NCI-H2107 treated with DMSO at 0.1 percent for 48 hours (cell line): ENCODE results near the gene CHKA.

Experiments used
- DNase-seq: peaks from one replicate; lab custom pipeline; 2025; ENCODE audit not compliant: unreplicated experiment; lab: John Stamatoyannopoulos, UW

CHKA gene

DNA sequence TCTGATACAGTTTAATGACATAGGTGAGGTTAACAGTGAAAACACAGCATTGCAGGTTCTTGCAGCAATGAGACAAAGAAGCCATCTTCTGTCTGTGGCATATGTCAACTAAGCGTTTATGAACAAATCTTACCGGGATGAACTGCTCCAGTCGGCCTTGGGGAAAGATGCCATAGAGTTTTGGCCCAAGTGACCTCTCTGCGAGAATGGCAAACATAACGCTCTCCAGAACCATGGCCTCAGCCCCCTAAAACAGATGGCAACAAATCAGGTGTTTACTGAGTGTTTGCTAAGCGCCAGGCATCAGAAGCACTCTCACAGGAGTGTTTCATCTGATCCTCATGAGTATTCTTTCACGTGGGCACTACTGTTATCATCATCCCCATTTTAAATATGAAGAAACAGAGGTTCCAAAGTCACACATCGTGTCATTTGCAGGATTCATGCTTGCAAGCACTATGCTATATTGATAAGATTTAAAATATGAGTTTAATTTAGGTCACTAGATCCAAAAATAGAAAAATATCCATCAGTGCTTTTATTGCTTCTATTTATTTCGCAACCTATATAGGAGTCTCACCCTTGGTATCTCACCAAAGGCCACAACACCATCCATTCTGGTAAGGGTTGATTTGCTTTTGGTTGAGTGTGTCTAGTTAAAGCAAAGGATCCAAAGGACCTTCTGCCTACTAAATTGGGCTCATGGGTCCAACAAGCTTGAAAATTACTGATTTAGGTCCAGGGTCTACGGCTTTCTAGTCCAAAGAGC is 46.4 kb downstream of the CHKA start:
- DNase-seq: no peak

DNA sequence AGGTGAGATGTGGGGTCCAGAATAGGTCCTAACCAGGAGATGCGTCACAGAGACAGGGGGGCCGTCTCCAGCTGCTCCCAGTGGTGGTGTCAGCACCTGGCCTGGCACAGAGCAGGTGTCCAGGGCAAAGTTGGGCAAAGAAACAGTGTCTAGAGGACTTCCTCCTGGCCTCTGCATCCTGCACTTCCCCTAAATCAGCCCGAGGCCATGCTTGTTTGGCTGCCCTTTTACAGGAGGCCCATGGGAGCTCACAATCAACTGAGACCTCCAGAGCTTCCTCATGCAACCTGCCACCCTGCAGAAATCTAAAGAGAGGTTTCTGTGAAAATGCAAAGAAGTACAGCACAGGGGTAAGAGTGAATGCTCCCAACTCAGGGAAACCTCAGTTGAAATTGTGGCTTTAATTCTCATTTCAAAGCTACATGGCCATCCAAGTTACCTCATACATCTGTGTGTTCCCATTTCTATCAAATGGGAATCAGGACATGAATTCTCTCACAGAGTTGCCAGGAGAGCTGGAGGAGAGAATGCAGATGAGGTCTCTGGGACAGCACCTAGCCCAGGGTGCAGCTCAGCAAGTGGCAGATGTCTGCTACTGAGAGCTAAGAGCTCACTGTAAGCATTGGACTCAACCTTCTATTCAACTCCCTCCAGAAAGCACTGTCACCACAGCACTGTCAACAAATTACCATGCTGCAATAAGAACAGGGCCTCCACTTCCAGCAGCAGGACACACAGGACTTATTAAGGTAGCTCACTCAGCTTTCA is 49.7 kb downstream of the CHKA start:
- DNase-seq: no peak

DNA sequence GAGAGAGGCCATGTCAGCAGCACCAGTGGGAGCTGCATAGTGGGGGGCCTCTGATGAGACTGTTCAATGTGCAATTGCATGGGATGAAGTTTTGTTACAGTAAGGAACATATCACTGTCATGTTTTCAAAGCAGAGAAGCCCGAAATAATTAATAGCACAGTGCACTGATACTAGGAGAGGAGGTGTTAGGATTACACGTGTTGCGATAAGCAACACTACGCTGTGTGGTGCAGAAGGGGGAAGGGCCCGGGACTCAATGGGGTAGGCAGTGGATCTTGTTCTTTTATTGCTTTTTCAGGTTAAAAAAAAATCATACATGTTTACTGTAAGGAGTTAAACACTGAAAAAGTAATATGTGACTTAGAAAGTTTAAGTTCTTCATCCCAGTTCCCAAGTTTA is 53.2 kb downstream of the CHKA start:
- no peak for DNase-seq

DNA sequence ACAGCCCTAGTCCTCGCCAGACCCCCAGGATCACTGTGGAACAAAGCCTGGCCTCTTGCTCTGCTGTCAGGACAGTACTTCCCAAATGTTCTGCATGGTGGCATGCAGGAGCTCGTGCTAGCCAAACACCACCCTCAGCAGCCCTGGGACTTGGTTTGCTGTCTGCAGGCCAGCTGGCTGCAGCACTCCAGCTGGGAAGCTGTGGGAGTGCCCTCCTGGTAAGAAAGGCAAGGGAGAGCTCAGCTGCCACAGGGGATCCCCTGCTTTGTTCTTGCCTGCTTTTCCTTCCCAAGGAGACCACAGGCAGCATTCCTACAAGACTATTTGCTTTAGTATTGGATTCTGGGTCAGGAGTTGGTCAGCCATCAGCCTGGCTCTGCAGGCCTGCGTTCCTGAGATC is 54.4 kb downstream of the CHKA start:
- peak; percentile 9 for DNase-seq

DNA sequence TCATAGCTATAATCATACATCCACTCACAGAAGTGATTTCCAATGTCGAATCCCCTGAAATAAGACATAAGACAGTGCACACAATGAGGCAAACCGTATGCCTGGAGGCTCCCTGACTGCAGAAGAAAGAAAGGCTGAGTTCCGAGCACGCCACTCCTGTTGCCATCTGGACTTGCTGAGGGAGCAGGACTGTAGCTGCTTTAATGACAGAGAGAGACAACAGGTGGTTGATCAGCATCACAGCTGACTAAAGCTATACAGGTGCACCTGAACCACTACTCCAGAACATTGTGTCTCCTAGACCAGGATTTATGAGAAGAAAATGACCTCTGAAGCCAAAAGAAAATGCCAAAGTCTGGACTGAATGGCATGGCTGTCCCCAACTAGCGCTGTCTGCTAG is 55.3 kb downstream of the CHKA start:
- DNase-seq: no peak

DNA sequence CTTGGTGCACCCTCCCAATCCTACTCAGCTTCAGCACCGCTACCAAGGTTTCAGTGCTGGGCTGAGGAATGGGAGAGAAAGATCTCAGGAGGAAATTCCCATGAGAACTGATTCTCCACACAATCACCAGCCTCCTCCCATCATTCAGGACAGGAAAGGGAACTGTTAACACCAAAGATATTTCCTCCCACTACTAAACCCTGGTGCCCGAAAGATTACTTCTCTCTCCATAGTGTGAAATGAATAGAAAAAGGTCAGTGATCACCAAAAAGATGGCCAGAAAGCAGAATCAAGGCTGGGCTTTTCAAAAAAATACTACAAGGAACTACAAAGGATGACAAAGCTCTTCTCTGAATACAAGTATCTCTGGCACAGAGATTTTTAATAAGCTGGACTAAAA is 56.3 kb downstream of the CHKA start:
- DNase-seq: no peak

DNA sequence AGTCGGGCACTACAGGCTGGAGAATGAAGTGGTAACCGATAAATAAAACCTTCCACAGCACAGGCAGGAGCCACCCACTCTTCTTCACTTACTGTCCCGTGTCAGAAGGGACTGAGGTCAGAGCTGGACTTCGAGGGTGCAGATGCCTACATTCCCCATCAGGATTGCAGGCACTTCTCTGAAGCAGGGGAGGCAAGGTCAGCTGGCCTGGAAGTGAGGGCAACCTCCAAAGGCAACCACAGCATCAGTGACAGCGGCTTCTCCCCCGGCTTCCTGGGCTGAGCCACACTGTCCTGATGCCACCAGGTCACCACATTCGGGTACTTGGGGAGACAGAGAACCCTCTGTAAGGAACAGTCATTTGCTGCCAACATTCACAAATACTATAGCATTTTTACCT is 59.7 kb downstream of the CHKA start:
- no peak for DNase-seq

DNA sequence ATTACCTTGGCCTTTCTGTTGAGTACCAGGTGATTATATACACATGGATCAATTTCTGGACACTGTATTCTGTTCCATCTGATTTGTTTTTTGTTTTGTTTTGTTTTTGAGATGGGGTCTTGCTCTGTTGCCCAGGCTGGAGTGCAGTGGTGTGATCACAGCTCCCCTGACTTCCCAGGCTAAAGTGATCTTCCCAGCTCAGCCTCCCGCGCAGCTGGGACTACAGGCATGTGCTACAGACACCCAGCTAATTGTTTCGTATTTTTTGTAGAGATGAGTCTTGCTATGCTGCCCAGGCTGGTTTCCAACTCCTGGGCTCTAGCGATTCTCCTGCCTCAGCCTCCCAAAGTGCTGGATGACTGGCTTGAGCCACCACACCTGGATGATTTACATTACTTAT is 63.4 kb downstream of the CHKA start:
- DNase-seq: no peak

DNA sequence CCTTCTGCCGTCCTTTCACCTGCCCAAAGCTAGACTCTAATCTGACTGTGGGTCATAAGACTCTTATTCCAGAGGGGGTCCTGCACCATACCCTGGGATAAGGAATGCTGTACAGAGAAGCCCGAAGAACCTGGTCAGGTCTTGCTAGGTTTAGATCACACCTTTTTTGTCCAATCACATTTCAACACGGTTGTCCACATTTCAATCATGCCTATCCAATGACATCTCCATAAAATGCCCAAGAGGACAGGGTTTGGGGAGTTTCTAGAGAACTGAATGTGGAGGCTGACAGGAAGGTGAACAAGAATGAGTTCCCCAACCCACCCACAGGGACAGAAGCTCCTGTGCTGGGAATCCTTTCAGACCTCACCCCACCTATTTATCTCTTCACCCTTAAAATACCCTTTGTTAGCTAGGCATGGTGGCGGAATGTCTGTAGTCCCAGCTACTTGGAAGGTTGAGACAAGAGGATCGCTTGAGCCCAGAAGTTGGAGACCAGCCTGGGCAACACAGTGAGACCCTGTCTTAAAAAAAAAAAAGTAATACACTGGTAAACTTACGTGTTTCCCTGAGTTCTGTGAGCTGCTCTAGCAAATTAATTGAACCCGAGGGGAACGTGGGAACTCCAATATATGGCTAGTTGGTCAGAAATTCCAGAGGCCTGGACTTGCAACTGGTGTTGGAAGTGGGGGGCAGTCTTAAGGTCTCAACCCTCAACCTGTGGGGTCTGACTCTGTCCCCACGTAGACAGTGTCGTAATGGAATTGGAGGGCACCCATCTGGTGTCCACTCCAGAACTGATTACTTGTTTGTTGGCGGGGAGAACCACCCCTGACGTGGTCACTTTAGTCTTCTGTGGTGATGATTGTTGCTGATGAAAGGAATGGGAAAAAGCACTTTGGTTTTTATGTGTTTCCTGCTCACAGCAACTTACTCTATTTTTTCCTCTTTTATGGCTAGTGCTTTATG is 64.6 kb downstream of the CHKA start:
- DNase-seq: no peak

DNA sequence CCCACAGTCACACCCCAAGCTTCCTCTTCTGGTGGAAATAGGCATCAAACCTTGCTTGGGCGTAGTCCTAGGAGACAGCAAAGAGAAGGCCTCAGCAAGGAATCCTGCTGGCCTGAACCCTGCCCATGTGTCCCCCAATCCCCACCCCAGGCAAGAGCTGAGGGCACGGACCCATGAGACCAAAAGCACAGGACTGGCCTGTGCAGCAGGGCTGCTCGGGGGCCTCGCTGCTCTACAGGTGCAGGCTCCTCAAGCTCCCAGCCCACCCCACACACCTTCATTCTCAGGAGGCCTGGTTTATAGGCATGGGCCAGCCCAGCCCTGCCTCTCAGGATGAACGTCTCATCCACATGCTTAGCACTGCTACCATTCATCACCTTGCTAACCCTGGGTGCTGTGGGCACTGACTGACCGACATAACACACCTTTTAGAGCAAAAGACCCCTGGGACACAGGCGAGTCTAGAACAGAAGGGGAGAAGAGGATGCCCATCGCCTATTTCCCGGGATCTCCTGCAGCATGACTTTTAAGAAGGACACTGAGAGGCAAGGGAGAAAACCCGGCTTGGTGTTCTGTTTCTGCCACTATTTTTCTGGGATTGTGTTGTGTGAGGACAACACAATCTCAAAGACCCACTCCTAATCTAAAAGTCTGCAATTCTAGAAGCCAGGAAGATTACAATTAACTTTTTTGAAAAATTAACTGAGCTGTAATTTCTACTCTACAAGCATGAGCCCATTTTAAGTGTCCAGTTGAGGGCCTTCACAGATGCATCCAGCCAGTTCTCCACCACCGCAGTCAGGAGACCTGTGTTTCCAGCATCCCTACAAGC is 67.0 kb downstream of the CHKA start:
- DNase-seq: no peak

DNA sequence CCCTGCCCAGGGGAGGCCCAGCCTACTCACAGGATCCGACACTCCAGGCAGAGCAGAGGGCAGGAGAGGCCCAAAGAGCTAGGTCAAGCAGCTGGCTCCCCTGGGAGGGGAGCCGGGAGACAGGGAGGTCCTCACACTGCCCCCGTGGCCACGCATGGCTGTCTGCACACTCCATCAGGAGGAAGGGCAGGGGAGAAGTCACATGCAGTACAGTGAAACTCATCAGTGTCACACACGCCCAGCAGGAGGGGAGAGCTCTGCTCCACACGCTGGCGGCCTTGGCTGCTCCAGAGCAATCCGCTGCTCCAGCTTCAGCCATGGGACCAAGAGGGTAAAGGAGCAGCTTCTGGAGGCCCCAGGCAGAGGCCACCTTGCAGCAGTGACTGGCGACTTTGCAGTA is 68.1 kb downstream of the CHKA start:
- no peak for DNase-seq

DNA sequence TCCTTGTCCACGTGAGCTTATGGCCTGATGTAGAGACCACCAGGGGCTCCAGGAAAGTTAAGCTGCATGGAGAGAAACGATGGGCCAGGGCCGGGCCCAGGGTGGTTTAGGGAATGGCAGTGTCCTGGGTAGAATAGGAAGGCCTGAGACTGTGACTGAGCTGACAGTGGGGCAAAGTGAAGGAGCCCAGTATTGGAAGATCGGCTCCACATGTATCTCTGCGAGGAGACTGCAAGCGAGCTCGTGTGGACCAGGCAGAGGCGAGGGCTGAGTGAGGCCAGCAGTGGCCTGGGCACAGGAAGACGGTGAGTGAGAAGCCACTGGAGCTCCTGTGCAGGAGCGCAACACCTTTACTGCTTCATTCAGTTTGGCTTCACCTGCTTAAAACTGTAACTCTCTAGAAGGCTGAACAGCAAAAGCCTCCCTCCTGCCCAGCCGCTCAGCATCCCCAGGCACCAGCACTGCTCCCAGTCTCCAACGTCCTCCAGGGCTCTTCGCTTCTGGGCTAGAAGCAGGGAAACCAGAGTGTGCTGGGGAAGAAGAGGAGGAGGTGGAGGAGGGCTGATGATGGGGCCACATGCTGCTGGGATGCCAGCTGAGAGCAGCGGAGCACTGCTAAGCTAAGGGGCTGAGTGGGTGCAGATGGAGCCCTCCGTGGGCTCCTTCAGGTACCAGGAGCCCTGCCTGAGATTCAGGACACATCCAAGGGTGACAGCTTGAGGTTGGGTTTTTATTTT is 68.9 kb downstream of the CHKA start:
- DNase-seq: no peak

DNA sequence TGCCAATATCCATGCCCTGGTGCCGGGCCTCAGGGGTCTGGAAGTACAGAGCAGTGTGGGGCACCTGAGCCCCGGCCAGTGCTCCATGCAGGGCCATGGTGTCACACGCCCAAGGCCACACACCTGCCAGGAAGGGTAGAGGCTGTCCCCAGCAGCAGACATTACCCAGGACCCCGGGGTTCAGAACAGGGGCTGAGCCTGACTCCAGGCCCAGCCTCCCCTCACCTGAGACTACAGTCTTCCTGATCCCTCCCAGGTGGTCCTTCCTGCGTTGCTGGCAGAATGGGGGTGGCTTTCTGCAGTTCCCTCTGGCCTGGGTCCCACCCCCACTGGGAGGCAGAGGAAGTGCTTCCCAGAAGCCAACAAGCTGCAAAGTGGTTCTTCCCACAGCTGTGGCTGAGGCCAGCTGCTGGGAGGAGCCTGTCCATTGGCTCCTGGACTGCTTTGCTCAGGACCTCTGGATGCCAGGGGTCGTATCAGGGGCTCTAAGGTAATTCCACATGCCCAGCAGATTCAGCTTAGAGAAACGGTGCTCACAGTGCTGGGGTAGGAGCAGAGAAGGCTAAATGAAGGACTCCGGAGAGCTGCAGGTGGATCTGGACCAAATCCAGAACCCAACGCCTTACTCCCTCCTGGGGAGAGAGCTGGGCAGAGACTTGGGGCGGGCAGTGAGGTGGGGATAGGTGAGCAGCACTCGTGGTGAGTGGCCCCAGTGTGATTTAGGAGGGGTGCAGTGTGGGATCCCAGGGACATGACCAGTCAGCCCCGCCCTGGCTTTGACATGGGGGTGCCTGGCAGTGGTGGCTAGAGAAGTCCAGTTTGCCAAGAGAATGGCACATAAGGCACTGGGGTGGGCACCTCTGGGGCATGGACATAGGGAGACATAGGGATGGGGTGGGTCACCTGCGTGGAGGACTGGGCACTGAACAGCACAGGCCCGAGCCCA is 69.7 kb downstream of the CHKA start:
- no peak for DNase-seq

DNA sequence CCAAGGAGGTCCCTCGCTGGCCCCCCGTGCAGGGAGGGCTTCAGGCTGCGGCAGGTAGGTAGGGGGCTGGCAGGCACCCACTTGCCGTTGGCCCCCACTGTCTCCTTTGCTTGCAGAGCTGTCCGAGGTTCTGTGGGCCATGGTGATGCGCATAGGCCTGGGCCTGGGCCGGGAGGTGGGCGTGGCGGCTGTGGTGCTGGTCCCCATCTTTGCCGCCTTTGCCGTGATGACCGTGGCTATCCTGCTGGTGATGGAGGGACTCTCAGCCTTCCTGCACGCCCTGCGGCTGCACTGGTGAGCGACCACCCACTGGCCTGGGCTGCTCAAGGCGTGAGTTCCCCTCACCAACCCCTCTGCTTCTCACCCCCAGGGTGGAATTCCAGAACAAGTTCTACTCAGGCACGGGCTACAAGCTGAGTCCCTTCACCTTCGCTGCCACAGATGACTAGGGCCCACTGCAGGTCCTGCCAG is 70.8 kb downstream of the CHKA start:
- no peak for DNase-seq

DNA sequence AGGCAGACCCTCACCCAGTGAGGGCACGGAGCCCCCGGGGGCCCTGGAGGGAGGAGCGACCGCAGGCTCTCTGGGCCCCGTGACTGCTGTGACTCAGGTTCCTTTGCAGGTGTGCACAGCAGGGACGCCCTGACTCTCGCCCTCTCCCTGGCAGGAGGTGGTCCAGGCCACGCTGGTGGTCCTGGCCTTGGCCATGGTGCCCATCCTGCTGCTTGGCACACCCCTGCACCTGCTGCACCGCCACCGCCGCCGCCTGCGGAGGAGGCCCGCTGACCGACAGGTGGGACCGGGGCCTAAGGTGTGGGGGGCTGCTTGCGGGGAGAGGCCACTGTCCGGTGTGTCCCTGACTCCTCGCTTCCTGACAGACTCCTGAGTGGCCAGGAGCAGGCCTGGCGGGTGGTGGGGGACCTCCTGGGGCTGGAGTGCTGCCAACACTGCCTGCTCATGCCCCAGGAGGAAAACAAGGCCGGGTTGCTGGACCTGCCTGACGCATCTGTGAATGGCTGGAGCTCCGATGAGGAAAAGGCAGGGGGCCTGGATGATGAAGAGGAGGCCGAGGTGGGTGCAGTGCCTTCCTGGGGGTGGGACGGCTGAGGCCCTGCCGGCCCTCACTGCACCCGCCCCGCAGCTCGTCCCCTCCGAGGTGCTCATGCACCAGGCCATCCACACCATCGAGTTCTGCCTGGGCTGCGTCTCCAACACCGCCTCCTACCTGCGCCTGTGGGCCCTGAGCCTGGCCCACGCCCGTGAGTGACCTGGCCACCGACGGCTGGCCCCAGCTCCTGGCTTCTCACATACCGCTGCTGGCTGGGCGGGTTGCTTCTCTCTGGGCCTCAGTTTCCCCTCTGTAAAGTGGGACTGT is 71.4 kb downstream of the CHKA start:
- no peak for DNase-seq

DNA sequence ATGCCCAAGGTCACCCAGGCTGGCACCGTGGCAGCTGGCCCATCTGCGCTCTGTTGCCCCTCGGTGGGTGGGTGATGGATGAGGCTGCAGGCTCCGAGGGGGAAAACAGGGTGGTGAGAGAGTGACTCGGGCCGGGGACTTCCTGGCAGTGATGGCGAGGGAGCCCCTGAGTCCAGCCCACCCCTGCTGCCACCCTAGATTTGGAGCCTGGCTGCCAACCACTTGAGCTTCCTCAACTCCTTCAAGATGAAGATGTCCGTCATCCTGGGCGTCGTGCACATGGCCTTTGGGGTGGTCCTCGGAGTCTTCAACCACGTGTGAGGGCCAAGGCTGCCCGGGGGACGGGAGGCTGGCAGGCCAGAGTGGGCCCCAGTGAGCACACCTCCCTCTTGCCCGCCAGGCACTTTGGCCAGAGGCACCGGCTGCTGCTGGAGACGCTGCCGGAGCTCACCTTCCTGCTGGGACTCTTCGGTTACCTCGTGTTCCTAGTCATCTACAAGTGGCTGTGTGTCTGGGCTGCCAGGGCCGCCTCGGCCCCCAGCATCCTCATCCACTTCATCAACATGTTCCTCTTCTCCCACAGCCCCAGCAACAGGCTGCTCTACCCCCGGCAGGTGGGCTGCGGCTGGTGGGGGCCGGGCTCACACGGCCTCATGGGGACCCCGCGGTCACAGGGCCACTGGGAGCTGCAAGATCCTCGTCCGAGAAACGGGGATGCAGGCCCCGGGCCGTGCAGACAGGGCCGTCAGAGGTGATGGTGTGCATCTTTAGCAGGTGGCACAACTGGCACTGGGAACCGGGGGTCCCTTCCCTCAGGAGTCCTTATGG is 72.3 kb downstream of the CHKA start:
- no peak for DNase-seq
